DOHH2 (cell line): ENCODE results near the gene RSU1.

Experiments
- H3F3A ChIP-seq: fragments of 200-600 bp; sonication (generic), shearing (Covaris generic); 2 replicates; pipeline ENCODE4 v1.6.0; 2016; ENCODE audit warnings: antibody characterized with exemption, mild to moderate bottlenecking; ENCODE audit not compliant: control insufficient read depth, insufficient read depth
- H3K27ac ChIP-seq: fragments of 200-600 bp; sonication (generic); 2 replicates; pipeline ENCODE4 v1.5.1; 2014; ENCODE audit warnings: low read depth, mild to moderate bottlenecking, low read length, moderate library complexity
- H3K27me3 ChIP-seq: fragments of 200-600 bp; sonication (generic); 2 replicates; pipeline ENCODE4 v1.6.1; 2014; ENCODE audit warnings: mild to moderate bottlenecking, low read length, mixed read lengths; ENCODE audit not compliant: control insufficient read depth
- H3K36me3 ChIP-seq: fragments of 200-600 bp; sonication (generic); 2 replicates; pipeline ENCODE4 v1.6.1; 2014; ENCODE audit warnings: mild to moderate bottlenecking, low read length, moderate library complexity, mixed read lengths; ENCODE audit not compliant: control insufficient read depth
- H3K4me1 ChIP-seq: fragments of 200-600 bp; sonication (generic); 2 replicates; pipeline ENCODE4 v1.6.1; 2014; ENCODE audit warnings: mild to moderate bottlenecking, low read length, mixed read lengths; ENCODE audit not compliant: control insufficient read depth
- H3K4me2 ChIP-seq: fragments of 200-600 bp; sonication (generic); 2 replicates; pipeline ENCODE4 v1.6.0; 2014; ENCODE audit warnings: mild to moderate bottlenecking, low read length, moderate library complexity
- H3K4me3 ChIP-seq: fragments of 200-600 bp; sonication (generic); 2 replicates; pipeline ENCODE4 v1.5.1; 2014; ENCODE audit warnings: mild to moderate bottlenecking, low read length, mixed read lengths
- H3K79me2 ChIP-seq: fragments of 200-600 bp; sonication (generic); 2 replicates; pipeline ENCODE4 v1.6.1; 2014; ENCODE audit warnings: mild to moderate bottlenecking, low read length, mixed read lengths; ENCODE audit not compliant: control insufficient read depth
- H3K9me2 ChIP-seq: fragments of 200-600 bp; sonication (generic); replicated peaks from 2 replicates; pipeline ENCODE4 v1.6.1; 2014; ENCODE audit warnings: mild to moderate bottlenecking, low read length, mixed read lengths; ENCODE audit not compliant: control insufficient read depth
- H3K9me3 ChIP-seq: fragments of 200-600 bp; sonication (generic); 2 replicates; pipeline ENCODE4 v1.6.1; 2014; ENCODE audit warnings: antibody characterized with exemption, low read length, mixed read lengths; ENCODE audit not compliant: control insufficient read depth, insufficient read depth
- H4K20me1 ChIP-seq: fragments of 200-600 bp; sonication (generic); 2 replicates; pipeline ENCODE4 v1.6.0; 2014; ENCODE audit warnings: low read depth, mild to moderate bottlenecking, antibody characterized with exemption, low read length, moderate library complexity; ENCODE audit not compliant: control insufficient read depth, insufficient read depth
- CTCF ChIP-seq: fragments of 200-600 bp; sonication (generic); IDR thresholded peaks from one replicate; pipeline ENCODE4 v1.5.1; 2014; ENCODE audit warnings: antibody characterized with exemption, mild to moderate bottlenecking, low read depth, low read length; ENCODE audit not compliant: poor library complexity, severe bottlenecking
- EZH2phosphoT487 ChIP-seq: fragments of 200-600 bp; sonication (generic); IDR thresholded peaks from 2 replicates; pipeline ENCODE4 v1.6.1; 2017; ENCODE audit warnings: borderline replicate concordance, mild to moderate bottlenecking, antibody characterized with exemption, low read length, moderate library complexity, mixed read lengths

The RSU1 gene

DNA sequence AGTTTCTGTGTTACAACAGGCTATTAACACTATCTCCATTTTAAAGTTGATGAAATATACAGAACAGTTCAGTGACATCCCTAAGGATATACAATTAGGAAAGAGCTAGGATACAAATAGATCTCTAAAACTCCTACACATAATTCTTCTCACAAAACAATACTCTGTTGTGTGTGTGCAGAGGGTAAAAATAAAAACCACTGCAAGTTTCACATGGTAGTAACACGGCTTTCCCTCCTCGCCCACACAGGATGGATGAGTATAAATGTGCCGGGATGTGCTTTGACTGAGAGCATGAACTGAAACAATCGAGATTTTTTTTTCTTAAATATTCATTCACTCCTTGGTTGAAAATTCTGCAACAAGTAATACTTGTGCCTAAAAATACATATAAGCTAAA is 164.0 kb downstream of the RSU1 start:
- Histone ChIP-seq H3K36me3 (no peaks in the 10 kb centered on the region), H3K9me3 (no peaks in the 10 kb centered on the region), H4K20me1 (no peaks in the 10 kb centered on the region), H3F3A (no peaks in the 10 kb centered on the region), H3K4me1 (no peaks in the 10 kb centered on the region), H3K4me2 (no peak overlapping the region), H3K27me3 (no peaks in the 10 kb centered on the region), H3K4me3 (no peak overlapping the region), H3K9me2 (no peaks in the 10 kb centered on the region), H3K79me2 (no peaks in the 10 kb centered on the region), H3K27ac (no peak overlapping the region)
- no peak for TF ChIP-seq CTCF
- TF ChIP-seq EZH2phosphoT487, result no peak

DNA sequence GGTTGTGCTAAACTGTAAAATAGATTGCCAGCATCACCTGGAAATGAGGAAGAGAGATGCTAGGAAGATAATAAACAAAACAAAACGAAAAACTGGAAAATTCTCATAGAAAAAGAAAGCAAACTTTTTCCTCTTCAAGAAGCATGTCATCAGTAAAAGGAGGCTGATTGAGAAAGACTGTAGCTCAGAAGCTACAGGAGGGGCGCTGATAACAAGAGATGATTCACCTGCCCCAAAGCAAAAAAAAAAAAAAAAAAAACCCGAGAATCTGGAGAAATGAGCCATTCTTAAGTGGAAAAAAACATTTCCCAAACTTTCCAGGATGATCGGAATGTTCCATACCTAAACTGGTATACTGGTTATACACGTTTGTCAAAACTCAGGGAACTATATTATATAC is 165.1 kb downstream of the RSU1 start:
- Histone ChIP-seq H3K4me1 (no peaks in the 10 kb centered on the region), H3K79me2 (no peaks in the 10 kb centered on the region), H3K36me3 (no peaks in the 10 kb centered on the region), H3K27ac (no peak overlapping the region), H3K9me2 (no peaks in the 10 kb centered on the region), H3K27me3 (no peaks in the 10 kb centered on the region), H4K20me1 (no peaks in the 10 kb centered on the region), H3F3A (no peaks in the 10 kb centered on the region), H3K4me3 (no peak overlapping the region), H3K4me2 (no peak overlapping the region), H3K9me3 (no peaks in the 10 kb centered on the region)
- TF ChIP-seq CTCF (no peak), EZH2phosphoT487 (no peak)

DNA sequence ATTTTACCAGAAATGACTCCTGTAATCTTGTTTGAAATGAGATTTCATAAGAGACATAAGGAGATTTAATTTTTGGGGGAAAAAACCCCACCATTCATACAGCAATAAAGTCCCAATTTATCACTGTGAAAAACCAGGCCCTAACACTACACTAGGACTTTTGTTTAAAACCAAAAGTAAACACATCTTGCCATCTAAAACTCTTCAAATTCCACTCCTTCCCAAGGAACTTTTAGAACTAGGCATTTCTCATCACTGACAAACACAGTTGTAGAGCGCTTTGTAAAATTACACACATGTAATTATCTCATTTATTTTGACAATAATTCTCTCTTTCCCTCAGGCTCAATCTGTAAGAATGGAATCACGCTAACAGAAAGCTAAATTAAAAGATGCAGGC is 167.5 kb downstream of the RSU1 start:
- Histone ChIP-seq H3K79me2 (no peaks in the 10 kb centered on the region), H3K4me2 (no peak overlapping the region), H3K4me1 (peaks cover 4% of the 10 kb centered on the region; the same call in 1 of the 2 replicates), H3K36me3 (no peaks in the 10 kb centered on the region), H3K4me3 (no peak overlapping the region), H3K9me2 (no peaks in the 10 kb centered on the region), H3F3A (no peaks in the 10 kb centered on the region), H4K20me1 (no peaks in the 10 kb centered on the region), H3K27ac (no peak overlapping the region), H3K9me3 (no peaks in the 10 kb centered on the region), H3K27me3 (no peaks in the 10 kb centered on the region)
- no peak for TF ChIP-seq CTCF
- TF ChIP-seq EZH2phosphoT487, result no peak

GRCh38 chr10:16648366-16648765 is 168.9 kb downstream of the RSU1 start:
- H3K4me3 ChIP-seq, result no peak overlapping the region
- no peaks in the 10 kb centered on the region for H3K79me2 ChIP-seq
- H3K36me3 ChIP-seq, result no peaks in the 10 kb centered on the region
- H3K9me3 ChIP-seq, result no peaks in the 10 kb centered on the region
- no peaks in the 10 kb centered on the region for H4K20me1 ChIP-seq
- H3K27me3 ChIP-seq, result no peaks in the 10 kb centered on the region
- TF ChIP-seq EZH2phosphoT487 (no peak), CTCF (no peak)
- no peak overlapping the region for H3K4me2 ChIP-seq
- H3F3A ChIP-seq, result no peaks in the 10 kb centered on the region
- no peaks in the 10 kb centered on the region for H3K9me2 ChIP-seq
- peaks cover 4% of the 10 kb centered on the region; the same call in 1 of the 2 replicates for H3K4me1 ChIP-seq
- no peak overlapping the region for H3K27ac ChIP-seq
